Esophagus muscularis mucosa (tissue), 4 donors: ENCODE data around the gene MAGEA3. TPM values are rescaled to one million over a fixed set of nuclear protein-coding genes. Genes with fewer than 3 reads are reported as not detected.
"Not testable (repeated sequence)": the region's sequence is repeated elsewhere in the genome, so short reads cannot be mapped to it uniquely, and the experiment has no call there.

Source experiments
- DNase-seq: peaks from one replicate; pipeline ENCODE4 v3.0.0-alpha.2; 2017; ENCODE audit errors: extremely low spot score
- H3K27ac ChIP-seq, 4 donors: fragments of 200-600 bp; sonication (generic); replicated peaks in 1 of 4; 1 replicate in 3 of 4; 2 replicates in 1 of 4; pipeline ENCODE4 v1.5.1; 2016 to 2019; ENCODE audit warnings: mild to moderate bottlenecking in 1 of 4
- H3K27me3 ChIP-seq, 4 donors: fragments of 200-600 bp; sonication (generic); one replicate each; pipeline versions ENCODE4 v1.5.1 to v1.6.0; 2016 to 2019
- H3K36me3 ChIP-seq, 4 donors: fragments of 200-600 bp; sonication (generic); one replicate each; pipeline ENCODE4 v1.5.1; 2016 to 2019
- H3K4me1 ChIP-seq, 4 donors: fragments of 200-600 bp; sonication (generic); one replicate each; pipeline ENCODE4 v1.5.1; 2016 to 2019
- H3K4me3 ChIP-seq, 4 donors: fragments of 200-600 bp; sonication (generic); 1 replicate in 2 of 4; 2 replicates in 2 of 4; pipeline ENCODE4 v1.5.1; 2016 to 2019; ENCODE audit warnings: mild to moderate bottlenecking in 4 of 4, moderate library complexity in 1 of 4
- H3K9me3 ChIP-seq, 4 donors: fragments of 200-600 bp; sonication (generic); 1 replicate in 3 of 4; 2 replicates in 1 of 4; pipeline ENCODE4 v1.5.1; 2016 to 2019
- CTCF ChIP-seq, 3 experiments: fragments of 200-600 bp in 2 of 3; fragments of 450-650 bp in 1 of 3; sonication (generic) in 2 of 3; IDR thresholded peaks; one replicate each; pipeline ENCODE4 v1.5.1; 2017 to 2019; ENCODE audit warnings: antibody characterized with exemption in 3 of 3, mild to moderate bottlenecking in 2 of 3, moderate library complexity in 1 of 3
- EP300 ChIP-seq: sonication (generic); formaldehyde crosslinking; IDR thresholded peaks from one replicate; pipeline ENCODE4 v1.6.1; 2017; ENCODE audit warnings: antibody characterized with exemption
- POLR2A ChIP-seq: fragments of 450-650 bp; IDR thresholded peaks from one replicate; pipeline ENCODE4 v1.6.1; 2017; ENCODE audit warnings: antibody characterized with exemption, moderate library complexity, mild to moderate bottlenecking, low read depth
- POLR2AphosphoS5 ChIP-seq, 2 donors: sonication (generic); formaldehyde crosslinking; IDR thresholded peaks; one replicate each; pipeline ENCODE4 v1.6.1; 2017; ENCODE audit warnings: antibody characterized with exemption in 2 of 2
- WGBS: methylation state at CpG from one replicate; pipeline ENCODE4 v1.1.5; 2018; 5-methylcytosine and 5-hydroxymethylcytosine counted together
- intact Hi-C: fragments of 100-400 bp; cut with DNase I; formaldehyde crosslinking; loops from one replicate; pipeline ENCODE4 v1.15.1; 2023
- total RNA-seq, 4 donors: library from RNA; depleted of rRNA; stranded (reverse); fragments of >200 nt; gene quantifications; one replicate each; pipeline versions ENCODE4 v1.1.0 to v1.2.1, GENCODE V29; 2016

Gene MAGEA3, protein sequence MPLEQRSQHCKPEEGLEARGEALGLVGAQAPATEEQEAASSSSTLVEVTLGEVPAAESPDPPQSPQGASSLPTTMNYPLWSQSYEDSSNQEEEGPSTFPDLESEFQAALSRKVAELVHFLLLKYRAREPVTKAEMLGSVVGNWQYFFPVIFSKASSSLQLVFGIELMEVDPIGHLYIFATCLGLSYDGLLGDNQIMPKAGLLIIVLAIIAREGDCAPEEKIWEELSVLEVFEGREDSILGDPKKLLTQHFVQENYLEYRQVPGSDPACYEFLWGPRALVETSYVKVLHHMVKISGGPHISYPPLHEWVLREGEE
- not detected for total RNA-seq

- intact Hi-C loops, H3K27me3 ChIP-seq, H3K27ac ChIP-seq, H3K9me3 ChIP-seq, H3K36me3 ChIP-seq, H3K4me3 ChIP-seq, DNase-seq, H3K4me1 ChIP-seq: not testable (repeated sequence)
- no CpG with 5 or more reads among the region's 34 CpGs for WGBS
These were observed at the start of gene MAGEA3 for GRCh38 chrX:152697952-152698931. Gene MAGEA3 (plus strand): TSS chrX:152698794. CDS start chrX:152700833, 2,039 bp downstream.

DNA sequence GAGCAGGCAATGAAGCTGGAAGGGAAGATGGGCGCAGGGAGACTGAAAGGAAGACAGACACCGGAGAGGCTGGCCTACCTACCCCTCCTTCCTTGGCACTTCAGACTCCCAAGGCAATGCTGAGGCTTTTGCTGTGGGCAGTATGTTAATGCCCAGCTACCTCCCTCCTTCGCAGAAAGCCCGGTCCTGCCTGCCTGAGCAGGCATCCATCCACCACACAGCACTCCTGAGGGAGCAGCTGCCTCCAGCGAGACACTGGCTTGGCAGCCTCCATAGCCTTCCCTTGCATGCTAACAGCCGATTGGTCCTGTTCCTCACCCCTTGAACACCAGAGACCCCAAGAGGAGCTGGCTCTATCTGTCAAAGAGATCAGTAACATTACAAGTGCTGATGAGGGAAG is 46.5 kb upstream of the MAGEA3 start:
- peak; percentile 7 for DNase-seq
- Histone ChIP-seq H3K4me1 (no peaks in the 10 kb centered on the region), H3K4me3 (no peak overlapping the region), H3K27ac (no peak overlapping the region), H3K27me3 (no peaks in the 10 kb centered on the region), H3K36me3 (no peaks in the 10 kb centered on the region), H3K9me3 (no peaks in the 10 kb centered on the region)
- WGBS, result 88% methylated on average over 6 of the region's 6 CpGs
- TF ChIP-seq POLR2A, result no peak
- TF ChIP-seq CTCF (IDR thresholded peaks at IDR 0.05), result no peak
- TF ChIP-seq POLR2AphosphoS5 (IDR thresholded peaks at IDR 0.05), result no peak
- TF ChIP-seq EP300, result no peak
- intact Hi-C loops, result no loop called here

GRCh38 chrX:152652467-152652866 is 46.1 kb upstream of the MAGEA3 start:
- no peak for DNase-seq
- H3K9me3 ChIP-seq, result no peaks in the 10 kb centered on the region
- no peaks in the 10 kb centered on the region for H3K4me1 ChIP-seq
- H3K4me3 ChIP-seq, result no peak overlapping the region
- no peaks in the 10 kb centered on the region for H3K27me3 ChIP-seq
- no peak overlapping the region for H3K27ac ChIP-seq
- WGBS, result 83% methylated on average over 16 of the region's 16 CpGs
- TF ChIP-seq POLR2AphosphoS5 (IDR thresholded peaks at IDR 0.05), result no peak
- TF ChIP-seq CTCF (IDR thresholded peaks at IDR 0.05), result no peak
- no peak for TF ChIP-seq POLR2A
- no peak for TF ChIP-seq EP300
- intact Hi-C loops, result no loop called here
- no peaks in the 10 kb centered on the region for H3K36me3 ChIP-seq

- Histone ChIP-seq H3K4me1 (no peaks in the 10 kb centered on the region), H3K9me3 (no peaks in the 10 kb centered on the region), H3K4me3 (no peak overlapping the region), H3K27ac (no peak overlapping the region), H3K27me3 (no peaks in the 10 kb centered on the region), H3K36me3 (no peaks in the 10 kb centered on the region)
- 58% methylated on average over 4 of the region's 4 CpGs for WGBS
- peak; percentile 26 for DNase-seq
- intact Hi-C loops, result no loop called here
- TF ChIP-seq POLR2AphosphoS5 (IDR thresholded peaks at IDR 0.05) (no peak), CTCF (IDR thresholded peaks at IDR 0.05) (no peak), EP300 (no peak), POLR2A (no peak)
These were observed 42.5 kb upstream of the MAGEA3 start for GRCh38 chrX:152656087-152656486.

DNA sequence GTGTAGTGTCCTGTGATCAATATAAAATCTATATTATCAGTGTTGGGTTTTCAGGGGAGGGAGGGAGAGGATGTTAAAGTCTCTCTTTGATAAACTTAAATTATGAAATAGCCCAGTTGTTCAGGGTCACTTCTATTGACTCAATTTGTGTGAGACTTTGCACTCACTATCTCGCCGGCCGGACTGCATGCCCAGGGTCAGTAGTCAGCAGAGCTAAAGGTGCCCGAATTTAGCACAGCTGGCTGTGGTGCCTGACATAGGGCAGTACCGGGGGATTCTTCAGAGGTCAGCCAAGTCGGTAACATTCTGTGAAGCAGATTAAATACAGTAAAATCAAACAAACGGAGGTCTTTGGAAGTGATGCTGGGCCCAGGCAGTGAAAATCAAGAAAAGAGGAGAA is 41.7 kb upstream of the MAGEA3 start:
- peak; percentile 47 for DNase-seq
- no peak for TF ChIP-seq POLR2A
- TF ChIP-seq EP300, result no peak
- TF ChIP-seq CTCF (IDR thresholded peaks at IDR 0.05), result no peak
- no peak for TF ChIP-seq POLR2AphosphoS5 (IDR thresholded peaks at IDR 0.05)
- H3K36me3 ChIP-seq, result no peaks in the 10 kb centered on the region
- no peak overlapping the region for H3K27ac ChIP-seq
- no peak overlapping the region for H3K4me3 ChIP-seq
- no peaks in the 10 kb centered on the region for H3K27me3 ChIP-seq
- intact Hi-C loops, result no loop called here
- no peaks in the 10 kb centered on the region for H3K9me3 ChIP-seq
- 88% methylated on average over 7 of the region's 7 CpGs for WGBS
- no peaks in the 10 kb centered on the region for H3K4me1 ChIP-seq
